Middle frontal gyrus (tissue), 1 donor: Measurements from ENCODE around the gene SLC12A8.

Experiments used
- DNase-seq: peaks from one replicate; pipeline ENCODE4 v3.0.0-alpha.2; 2015; ENCODE audit warnings: low spot score; ENCODE audit errors: extremely low spot score

The SLC12A8 gene

DNA sequence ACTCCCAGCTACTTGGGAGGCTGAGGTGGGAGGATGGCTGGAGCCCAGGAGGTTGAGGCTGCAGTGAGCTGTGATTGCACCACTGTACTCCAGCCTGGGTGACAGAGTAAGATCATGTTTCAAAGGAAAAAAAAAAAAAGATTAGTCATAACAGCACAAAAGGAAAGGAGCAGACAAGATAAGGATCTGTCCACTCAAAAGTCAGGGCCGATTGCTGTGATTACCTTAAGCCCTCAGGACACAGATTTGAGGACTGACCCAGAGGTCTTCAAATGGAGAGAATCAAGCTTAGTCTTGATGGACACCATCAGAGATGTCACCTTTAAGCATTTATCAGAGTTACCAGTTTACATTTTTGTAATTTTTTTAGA lies 132.9 kb downstream of the SLC12A8 start:
- no peak for DNase-seq

DNA sequence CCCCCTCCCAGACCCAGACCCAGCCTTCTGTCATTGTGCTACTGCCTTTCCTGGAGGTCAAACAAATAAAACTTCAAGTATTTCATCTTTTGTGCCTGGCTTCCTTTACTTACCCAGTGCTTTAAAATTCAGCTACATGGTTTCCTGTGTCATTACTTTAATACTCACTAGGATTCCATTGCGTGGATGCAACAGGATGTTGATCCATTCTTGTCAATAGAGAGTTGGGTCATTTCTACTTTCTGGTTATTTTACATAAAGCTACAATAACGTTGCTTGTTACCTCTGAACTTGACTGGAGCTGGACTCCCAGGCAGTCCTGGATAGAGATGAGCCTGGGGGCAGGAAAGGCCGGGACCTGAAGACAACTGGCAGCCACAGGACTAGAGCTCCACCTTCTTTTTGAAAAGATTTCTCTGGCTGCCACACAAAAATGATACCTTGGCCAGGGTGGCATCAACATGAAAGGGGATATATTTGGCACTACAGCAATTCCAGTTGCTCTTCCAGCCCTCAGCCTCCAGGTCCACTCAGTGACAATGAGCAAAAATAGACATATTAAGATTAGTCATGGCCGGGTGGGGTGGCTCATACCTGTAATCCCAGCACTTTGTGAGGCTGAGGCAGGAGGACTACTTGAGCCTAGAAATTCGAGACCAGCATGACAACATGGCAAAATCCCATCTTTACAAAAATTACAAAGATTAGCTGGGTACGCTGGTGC lies 133.4 kb downstream of the SLC12A8 start:
- no peak for DNase-seq

DNA sequence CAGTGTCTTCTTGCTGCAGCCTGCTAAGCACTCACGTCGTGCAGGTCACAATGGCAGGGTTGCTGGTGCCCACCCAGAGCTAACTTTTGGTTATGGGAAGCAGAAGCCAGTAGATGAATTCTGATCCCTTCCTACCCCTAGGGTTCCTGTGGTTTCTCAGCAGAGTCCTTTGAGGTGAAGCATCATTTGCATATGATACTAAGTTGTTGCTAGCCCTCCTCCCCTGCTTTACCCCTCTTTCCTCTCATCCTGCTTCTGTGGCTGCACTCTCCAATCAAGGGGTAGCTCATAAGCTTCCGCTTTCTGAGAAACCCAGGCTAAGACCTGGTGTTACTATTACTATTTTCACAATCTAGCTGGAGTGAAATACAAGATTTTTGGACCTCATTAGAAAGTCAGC lies 134.7 kb downstream of the SLC12A8 start:
- no peak for DNase-seq

DNA sequence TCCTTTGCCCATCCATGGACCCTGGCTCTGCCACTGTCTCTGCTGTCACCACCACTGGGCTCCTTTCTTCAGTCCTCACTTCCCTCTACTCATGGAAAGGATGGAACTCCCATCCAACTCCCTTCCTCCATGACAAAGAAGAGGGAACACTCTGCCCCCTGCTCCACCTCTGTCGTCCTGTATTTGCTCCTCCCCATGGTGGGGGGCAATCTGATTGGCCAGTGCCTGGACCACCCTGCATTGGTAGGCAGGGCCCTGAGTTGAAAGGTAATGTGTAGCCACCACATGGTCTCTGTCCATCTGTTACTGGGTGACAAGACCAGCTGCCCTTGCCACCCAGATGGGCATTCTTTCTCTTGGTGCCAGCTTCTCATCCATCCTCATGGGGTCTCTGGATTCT lies 136.1 kb downstream of the SLC12A8 start:
- DNase-seq = no peak

DNA sequence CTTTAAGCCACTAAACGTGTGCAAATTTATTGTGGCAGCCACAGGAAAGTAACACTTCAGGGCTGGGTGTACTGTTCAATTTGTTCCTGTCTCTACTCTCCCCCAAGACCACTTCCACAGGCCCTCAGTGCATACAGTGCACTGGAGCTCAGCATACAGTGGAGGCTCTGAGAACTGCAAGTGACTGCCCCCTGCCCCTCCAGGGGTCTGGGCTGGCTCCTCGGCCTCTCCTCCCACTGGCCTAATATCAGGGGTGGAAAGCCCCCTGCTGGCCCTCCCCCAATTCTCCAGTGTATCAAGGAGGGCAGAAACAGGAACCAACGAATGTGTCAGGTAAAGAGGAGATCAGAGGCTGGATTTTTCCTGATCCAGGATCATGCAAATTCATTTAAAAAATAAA lies 136.8 kb downstream of the SLC12A8 start:
- DNase-seq = no peak

DNA sequence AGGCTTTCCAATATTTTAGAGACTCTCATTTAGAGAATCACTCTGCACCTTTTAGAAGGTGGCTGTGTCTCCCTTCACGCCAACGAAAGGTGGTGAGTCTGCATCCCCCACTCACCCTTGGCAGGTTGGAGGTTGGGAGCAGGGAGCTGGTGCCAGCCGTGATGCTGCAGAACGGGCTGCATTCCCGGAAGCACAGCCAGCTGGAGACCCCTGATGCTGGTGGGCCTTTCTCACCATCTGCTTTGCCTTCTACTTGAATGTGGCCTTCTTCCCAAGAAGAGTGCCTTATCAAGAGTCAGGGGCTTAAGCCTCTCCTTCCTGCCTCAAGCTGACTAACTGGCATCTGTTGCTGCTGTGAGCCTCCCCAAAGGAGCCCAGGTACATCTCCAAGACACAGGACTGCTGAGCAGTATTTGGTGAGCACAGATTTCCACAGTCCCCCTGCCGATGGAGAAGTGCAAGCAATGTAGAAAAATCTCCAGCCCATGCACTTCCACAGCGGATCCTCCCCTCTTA lies 139.1 kb downstream of the SLC12A8 start:
- no peak for DNase-seq

DNA sequence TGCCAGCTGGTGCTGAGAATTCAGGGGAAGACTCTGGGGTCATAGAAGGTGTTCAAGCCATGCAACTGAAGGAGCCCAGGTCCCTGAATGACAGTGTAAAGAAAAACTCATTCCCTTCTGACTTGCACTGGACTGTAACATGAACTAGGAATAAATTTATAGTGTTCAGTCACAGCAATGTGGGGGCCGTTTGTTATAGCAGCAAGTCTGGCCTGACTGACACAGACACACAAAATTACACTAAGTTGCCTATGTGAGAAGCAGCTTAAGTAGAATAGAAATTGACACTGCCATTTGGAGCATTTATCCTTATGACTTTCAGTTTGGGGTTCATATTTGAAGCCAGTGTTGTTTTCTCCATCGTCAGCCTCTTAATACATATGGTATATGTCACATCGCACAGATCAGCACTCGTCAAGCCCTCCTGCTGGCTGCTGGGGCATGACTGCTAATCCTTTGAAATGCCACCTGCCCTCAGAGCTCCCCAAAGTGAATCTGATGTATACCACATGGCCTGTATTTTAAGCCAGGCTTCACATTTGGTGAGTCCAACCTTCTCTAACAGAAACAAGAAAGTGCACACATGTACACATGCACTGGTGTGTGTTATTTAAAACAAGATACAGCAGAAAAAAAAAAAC lies 139.7 kb downstream of the SLC12A8 start:
- no peak for DNase-seq

DNA sequence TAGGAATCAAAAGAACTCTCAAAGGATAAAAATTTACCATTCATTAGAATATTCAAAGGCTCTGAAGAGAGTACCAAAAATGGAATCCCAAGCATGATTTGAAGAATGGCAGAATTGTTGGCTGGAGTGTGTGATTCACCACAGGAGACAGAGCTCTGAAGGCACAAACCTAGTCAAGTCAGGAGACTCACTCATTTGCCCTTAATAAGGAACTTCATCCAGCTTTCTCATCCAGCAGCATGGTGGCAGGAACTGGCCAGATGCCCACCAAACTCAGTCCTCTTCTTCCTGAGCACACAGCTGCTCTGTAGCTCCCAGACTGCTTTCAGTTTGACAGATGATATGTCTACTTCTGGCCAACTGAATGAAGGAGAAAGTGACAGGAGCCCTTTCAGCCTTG lies 140.2 kb downstream of the SLC12A8 start:
- no peak for DNase-seq

DNA sequence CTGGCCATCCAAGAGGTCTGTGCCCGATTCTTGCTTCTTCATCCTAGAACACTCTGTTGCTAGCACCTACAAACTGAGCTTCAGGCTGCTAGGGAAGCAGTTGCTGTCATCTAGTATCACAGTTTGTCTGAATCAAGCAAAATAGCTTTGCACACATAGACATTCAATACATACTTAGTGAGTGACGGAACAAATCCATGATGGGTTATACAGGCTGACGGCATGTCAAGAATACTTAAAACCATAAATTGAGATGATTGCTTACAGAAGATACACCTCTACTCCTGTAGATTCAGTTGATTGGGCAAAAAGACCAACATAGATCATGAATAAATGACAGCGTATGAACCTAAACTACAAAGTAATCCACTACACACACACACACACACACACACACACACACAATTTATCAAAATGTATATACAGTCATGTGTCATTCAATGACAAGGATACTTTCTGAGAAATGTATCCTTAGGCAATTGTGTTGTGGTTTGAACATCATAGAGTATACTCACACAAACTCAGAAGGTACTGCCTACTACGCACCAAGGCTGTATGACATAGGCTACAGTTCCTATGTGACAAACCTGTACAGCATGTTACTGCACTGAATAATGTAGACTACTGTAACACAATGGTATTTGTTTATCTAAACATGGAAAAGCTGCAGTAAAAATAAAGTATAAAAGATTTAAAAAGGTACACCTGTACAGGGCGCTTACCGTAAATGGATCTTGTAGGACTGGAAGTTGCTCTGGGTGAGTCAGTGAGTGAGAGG lies 142.4 kb downstream of the SLC12A8 start:
- DNase-seq = no peak

DNA sequence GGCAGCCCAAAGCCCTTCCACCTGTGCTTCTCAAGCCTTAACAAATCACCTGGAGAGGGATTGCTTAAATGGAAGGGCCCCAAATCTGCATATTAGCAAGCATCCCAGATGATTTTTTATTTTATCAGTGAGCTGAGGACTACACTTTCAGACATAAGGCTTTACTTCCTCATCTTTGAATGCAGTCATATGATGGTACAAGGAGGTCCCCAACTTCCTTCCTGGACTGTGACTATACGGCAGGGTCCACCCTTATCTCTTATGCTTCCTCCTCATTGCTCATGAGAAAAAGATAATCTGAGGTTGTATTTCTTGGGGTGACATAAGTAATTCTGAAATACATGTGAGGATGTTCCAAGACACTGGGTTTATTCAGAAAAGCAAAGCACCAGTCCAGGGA lies 143.1 kb downstream of the SLC12A8 start:
- no peak for DNase-seq

DNA sequence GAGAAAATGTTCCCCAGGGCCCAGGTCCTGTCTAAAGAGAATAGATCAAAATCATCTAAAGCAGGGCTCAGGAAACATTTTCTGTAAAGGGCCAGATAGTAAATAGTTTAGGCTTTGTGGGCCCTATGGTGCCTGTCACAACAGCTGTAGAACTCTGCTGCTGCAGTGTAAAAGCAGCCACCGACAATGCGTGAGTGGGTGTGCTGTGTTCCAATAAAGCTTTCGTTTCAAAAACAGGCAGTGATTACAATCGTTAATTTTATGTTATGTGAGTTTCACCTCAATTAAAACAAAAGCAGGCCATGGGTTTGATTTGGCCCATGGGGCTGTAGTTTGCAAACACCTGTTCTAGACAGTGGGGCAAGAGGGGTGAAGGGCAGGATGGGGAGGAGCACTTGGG lies 144.3 kb downstream of the SLC12A8 start:
- DNase-seq = no peak

DNA sequence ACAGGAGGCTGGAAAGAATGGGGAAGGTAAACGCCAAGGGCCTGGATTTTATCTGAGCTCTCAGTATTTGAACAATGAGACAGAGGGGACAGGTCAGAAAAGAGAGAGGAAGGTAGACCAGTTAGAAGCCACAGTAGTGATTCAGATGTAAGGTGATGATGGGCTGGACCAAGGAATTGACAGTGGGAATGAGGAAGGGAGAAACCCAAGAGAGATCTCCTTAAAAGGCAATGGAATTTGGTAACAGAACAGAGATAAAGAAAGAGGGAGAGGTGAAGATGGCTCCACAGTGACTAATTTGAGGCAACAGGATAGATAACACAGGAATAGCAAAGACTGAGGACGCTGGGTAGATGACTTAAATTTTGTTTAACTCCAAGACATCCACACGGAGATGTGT lies 145.3 kb downstream of the SLC12A8 start:
- no peak for DNase-seq

DNA sequence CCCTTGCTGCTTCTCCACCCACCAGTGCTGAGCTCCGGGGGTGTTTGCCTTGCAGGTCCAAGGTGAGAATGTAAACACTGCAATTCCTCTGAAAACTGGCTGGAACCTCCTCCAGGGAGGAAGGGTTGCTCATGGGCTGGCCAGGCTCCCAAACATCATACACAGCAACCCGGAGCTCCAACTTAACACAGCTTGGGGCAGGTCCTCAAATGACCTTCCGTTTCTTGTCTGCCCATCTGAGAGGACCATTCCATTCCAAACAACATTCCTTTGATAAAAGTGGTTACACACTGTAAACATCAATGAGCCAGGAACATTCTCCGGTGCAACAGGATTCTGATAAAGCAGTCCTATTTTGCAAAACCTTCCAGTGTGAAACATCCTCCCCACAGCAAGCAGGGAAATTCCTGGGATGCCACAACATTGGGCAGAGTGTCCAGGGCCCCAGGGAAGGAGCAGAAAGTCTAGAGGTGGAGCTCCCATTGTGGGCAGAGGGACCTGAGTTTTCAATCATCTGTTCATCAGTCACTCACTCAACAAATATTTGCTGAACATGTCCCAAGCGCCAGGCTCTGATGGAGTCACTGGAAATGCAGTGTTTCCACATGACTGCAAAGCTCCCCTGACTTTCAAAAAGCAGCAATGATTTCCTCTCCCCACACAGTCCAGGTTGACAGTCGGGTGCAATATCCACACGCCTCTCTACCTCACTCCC lies 149.5 kb downstream of the SLC12A8 start:
- DNase-seq = no peak

DNA sequence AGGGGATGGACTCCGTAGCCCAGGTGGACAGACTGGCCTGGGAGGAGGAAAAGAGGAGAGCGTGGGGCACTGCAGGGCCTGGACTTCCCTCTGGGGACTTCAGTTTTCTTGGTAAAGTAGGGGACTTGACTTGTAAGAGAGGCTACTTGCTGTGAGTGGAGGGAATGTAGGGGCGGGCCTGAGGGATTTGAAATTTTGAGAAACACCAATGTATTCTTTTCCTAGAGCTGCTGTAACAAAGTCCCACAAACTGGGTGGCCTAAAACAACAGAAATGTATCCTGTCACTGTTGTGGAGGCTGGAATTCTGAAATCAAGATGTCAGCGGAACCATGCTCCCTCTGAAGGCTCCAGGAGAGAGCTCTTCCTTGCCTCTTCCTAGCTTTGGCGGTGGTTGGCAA lies 150.9 kb downstream of the SLC12A8 start:
- DNase-seq = no peak

DNA sequence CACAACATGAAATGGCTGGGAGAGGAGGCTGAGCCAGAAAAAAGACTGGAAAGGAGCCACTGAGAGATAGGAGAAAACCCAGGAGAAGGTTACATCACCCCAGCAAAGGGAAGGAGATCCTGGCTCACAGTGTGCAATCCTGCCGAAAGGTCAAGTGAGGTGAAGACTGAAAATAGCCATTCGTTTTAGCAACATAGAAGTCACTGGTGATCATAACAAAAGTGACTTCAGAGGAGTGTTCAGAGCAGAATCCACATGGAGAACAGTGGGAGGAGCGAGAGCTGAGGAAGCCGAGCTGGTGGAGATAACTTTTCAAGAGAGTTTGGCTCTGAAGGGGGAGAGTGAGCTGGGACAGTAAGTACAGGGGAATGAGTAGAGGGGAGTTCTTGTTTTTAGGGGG lies 151.4 kb downstream of the SLC12A8 start:
- DNase-seq = no peak

DNA sequence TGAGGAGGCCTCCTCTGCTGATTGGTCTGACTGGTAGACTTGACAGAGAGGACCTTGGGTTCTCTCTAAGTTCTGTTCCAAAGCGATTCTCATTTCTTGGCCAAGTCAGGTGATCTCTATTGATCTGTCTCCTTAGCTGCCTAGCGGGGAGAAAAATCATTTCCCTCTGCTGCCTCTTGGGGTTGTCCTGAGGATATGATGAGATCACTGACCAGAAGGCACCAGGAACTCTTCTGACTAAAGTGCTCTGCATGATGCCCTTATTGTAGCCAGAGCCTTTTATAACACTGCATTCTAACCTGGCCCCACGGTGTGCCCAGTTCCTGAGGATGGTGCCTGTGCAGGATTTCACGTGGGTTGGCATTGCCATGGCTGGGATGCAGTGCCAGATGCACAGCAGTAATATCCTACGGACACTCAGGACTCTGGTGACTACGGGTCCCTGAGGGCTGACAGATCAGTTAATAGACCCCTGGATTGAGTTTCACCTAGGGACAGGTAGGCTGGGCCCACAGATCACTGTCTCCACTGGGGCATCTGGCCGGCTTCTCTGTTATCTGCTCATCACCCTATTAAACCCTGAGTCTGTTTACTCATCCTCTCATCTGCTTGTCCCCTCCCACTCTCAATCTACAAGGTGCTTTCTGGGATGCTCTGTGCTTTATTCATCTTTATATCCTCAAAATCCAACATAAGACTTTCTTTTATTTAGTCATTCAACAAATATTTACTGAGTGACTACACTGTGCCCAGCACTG lies 152.9 kb downstream of the SLC12A8 start:
- DNase-seq = no peak

DNA sequence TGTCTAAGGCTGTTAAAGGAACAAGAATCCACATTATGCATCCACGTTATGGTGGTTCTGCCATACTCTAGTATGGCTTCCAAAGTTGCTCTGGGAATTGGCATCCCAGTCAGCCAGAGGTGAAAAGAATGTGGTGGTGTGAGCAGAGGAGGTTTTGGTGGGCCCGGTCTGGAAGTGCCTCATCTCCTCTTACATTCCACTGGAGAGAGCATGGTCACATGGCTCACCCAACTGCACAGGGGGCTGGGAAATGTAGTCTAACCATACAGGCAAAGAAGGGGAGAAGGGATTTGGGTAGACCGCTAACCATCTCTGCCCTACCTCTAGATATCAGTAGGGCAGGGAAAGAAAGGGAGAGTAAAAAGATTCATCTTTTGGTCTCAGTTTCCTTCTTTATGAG lies 153.6 kb downstream of the SLC12A8 start:
- no peak for DNase-seq

DNA sequence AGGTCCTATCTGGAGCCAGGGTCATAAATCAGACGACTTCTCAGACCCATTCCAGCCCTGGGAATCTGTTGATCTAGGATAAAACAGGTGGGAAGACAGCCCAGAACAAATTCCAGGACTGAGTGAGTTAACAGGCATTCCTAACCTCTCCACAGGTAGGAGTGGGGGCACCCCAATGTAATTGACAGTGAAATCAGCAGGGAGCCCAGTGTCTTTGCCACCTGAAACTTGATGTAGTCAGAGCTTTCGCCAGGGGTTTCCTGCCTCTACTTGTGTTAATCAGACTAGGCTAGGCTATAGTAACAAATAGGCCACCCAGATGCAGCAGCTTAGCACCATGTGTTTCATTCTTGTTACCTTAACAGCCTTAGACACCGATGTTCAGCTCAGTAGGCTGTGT lies 154.0 kb downstream of the SLC12A8 start:
- DNase-seq = no peak

DNA sequence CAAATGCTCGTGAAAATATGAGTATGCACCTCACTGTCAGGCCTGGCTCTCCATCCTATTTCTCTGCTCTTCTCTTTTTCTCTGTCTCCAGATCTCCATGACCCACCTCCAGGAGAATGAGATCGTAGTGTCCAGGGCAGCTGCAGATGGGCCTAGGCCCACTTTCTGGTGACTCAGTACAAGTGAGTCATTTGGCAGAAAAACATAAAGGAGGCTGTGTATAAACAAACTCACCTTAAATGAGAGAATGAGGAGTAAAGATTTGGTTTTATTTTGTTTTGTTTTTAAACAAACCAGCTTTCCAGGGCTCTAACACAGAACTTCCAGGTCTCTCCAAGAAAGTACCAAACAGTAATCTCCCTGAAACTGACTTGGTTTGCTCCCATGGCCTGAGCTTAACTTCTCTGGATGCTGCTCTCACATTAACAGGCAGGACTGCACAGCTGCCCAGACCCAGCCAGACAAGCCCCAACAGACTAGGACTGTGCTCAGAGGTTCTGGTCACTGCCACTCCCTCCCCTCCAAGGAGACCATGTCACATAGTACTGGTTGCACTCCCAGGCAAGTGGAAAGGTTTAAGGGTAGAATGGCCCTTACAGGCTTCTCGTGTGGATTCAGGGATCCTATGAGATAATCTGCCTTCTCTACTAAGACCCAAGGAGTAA lies 155.2 kb downstream of the SLC12A8 start:
- DNase-seq = no peak

DNA sequence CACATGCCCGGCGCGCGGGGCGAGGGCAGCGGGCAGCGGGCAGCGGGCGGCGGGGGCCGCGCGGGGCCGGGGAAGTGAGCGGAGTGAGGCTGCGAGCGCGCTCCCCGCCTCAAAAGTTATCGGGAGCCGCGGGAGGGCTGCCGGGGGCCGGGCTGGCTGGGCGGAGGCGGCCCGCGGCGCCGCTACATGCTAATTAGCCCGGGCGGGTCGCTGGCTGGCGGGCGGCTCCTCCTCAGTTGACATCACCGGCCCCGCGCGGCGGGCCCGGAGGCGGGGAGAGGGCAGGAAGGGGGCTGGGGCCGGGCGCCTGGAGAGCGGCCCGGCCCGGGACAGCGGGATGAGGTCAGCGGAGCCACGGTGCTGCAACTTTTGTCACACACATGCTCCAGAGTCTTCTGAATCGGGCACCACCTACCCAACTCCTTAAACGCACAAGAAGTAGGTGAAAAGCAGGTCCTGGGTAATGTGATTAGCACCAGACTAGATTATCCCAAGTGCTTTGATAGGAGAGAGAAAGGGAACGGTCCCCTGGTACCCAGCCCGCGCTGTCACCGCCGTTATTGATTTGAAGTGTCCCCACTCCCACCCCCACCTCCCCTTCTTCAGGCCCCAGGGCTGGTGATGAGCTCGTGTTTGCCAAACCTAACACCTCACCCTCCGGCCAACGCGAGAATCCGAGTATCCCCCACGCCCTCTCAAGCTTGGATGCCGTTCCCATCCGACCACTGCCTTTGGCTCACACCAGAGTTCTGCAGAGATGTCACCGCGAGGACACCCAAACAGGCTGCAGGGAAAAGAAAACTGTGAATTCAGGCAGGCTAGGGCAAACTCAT lies 156.4 kb downstream of the SLC12A8 start, which contains the start of gene HEG1:
HEG1 (minus strand) TSS at position 85 of the 833 bp plus-strand sequence. CDS start 107 bp downstream, outside the sequence.
- DNase-seq = no peak
